KMS-11 (cell line): ENCODE measurements around the gene LDAF1.
"Not testable (repeated sequence)": the region's sequence is repeated elsewhere in the genome, so short reads cannot be mapped to it uniquely, and the experiment has no call there.

ENCODE experiments used
- H2AFZ ChIP-seq: fragments of 200-600 bp; sonication (generic); 2 replicates; pipeline ENCODE4 v1.6.1; 2016; ENCODE audit warnings: antibody characterized with exemption, mixed run types, low read depth
- H3K27ac ChIP-seq: fragments of 200-600 bp; sonication (generic); 2 replicates; pipeline ENCODE4 v1.6.1; 2016; ENCODE audit warnings: mild to moderate bottlenecking, mixed run types
- H3K27me3 ChIP-seq: fragments of 200-600 bp; sonication (generic); 2 replicates; pipeline ENCODE4 v1.6.1; 2017; ENCODE audit warnings: mild to moderate bottlenecking, low read depth, mixed run types, moderate library complexity; ENCODE audit not compliant: insufficient read depth
- H3K36me3 ChIP-seq: fragments of 200-600 bp; sonication (generic); 2 replicates; pipeline ENCODE4 v1.6.1; 2017; ENCODE audit warnings: mild to moderate bottlenecking, mixed run types; ENCODE audit not compliant: insufficient read depth
- H3K4me1 ChIP-seq: fragments of 200-600 bp; sonication (generic); 2 replicates; pipeline ENCODE4 v1.6.1; 2016; ENCODE audit warnings: mild to moderate bottlenecking, low read depth, mixed run types; ENCODE audit not compliant: poor library complexity, severe bottlenecking
- H3K4me2 ChIP-seq: fragments of 200-600 bp; sonication (generic); 2 replicates; pipeline ENCODE4 v1.7.0; 2016; ENCODE audit warnings: mild to moderate bottlenecking, mixed run types
- H3K4me3 ChIP-seq: fragments of 200-600 bp; sonication (generic); IDR thresholded peaks from 2 replicates; pipeline ENCODE4 v1.6.1; 2017; ENCODE audit warnings: low read depth, low read length, mixed read lengths; ENCODE audit not compliant: insufficient read depth
- H3K79me2 ChIP-seq: fragments of 200-600 bp; sonication (generic); 2 replicates; pipeline ENCODE4 v1.6.1; 2016; ENCODE audit warnings: low read depth, mixed run types; ENCODE audit not compliant: insufficient read depth
- H3K9ac ChIP-seq: fragments of 200-600 bp; sonication (generic); 2 replicates; pipeline ENCODE4 v1.6.1; 2016; ENCODE audit warnings: mild to moderate bottlenecking, mixed run types
- H4K20me1 ChIP-seq: fragments of 200-600 bp; sonication (generic); 2 replicates; pipeline ENCODE4 v1.6.1; 2016; ENCODE audit warnings: mild to moderate bottlenecking, mixed run types; ENCODE audit not compliant: insufficient read depth
- TF ChIP-seq, protein P1 (sequence below): fragments of 200-600 bp; sonication (generic); conservative IDR thresholded peaks from 2 replicates; pipeline ENCODE4 v1.6.1; 2017; ENCODE audit warnings: low read depth, mild to moderate bottlenecking, antibody characterized with exemption, low read length, moderate library complexity, mixed read lengths

LDAF1 gene

DNA sequence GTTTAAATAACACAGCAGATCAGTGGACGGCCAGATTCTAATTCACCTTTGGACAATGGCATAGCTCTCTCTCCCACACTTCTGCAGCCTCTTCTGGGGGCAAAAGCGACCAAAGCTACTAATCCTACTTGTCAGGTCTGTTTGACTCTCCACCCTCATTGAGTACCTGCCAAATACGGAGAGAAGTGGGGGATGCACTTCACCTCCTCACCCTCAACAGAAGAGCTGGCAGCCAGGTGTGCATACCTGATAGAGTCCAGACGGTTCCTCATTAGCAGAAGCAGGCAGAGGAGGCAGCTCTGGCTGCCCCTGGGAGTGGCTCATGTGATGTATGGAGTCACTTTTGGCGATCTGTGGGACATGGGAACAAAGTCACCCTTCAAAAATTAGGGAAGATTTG is 12.7 kb upstream of the LDAF1 start:
- Histone ChIP-seq H3K4me3 (no peak overlapping the region), H3K4me2 (no peak overlapping the region), H3K79me2 (no peaks in the 10 kb centered on the region), H4K20me1 (no peaks in the 10 kb centered on the region), H3K36me3 (no peaks in the 10 kb centered on the region), H3K27me3 (no peaks in the 10 kb centered on the region), H3K27ac (no peak overlapping the region), H3K4me1 (no peaks in the 10 kb centered on the region), H3K9ac (no peak overlapping the region), H2AFZ (no peak overlapping the region)
- TF ChIP-seq, protein P1, sequence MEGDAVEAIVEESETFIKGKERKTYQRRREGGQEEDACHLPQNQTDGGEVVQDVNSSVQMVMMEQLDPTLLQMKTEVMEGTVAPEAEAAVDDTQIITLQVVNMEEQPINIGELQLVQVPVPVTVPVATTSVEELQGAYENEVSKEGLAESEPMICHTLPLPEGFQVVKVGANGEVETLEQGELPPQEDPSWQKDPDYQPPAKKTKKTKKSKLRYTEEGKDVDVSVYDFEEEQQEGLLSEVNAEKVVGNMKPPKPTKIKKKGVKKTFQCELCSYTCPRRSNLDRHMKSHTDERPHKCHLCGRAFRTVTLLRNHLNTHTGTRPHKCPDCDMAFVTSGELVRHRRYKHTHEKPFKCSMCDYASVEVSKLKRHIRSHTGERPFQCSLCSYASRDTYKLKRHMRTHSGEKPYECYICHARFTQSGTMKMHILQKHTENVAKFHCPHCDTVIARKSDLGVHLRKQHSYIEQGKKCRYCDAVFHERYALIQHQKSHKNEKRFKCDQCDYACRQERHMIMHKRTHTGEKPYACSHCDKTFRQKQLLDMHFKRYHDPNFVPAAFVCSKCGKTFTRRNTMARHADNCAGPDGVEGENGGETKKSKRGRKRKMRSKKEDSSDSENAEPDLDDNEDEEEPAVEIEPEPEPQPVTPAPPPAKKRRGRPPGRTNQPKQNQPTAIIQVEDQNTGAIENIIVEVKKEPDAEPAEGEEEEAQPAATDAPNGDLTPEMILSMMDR: no peak

DNA sequence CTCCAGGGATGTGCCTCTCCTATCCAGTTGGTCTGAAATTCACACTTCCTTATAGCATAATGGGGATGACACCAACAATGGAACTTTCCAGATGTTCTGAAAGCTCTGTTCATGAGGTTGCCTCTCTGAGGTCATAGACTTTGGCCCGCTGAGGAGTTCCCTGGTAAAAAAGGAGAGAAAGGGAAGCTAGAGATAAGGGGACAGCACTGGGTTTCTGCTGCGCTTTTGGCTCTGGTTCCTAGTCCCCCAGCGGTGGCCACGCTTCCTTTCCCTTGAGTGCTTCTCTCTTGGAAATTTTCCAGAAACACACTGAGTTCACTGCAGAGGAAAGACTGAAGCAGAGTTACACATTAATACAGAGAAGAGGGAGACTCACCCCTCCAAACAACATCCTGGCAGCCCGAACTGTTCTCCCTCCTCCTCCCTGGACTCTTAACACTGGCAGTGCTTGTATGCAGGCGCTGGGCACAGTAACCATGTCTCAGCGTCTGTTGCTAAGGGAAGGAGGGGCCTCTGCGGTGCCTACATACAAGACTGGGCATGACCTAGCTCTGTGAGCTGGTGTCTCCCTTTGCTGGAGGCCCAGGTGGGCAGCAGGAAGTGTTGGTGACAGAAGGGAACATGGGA is 8.0 kb upstream of the LDAF1 start, which contains the start of gene DNAH3:
DNAH3 (minus strand) TSS at position 472 of the 627 bp plus-strand sequence. CDS start 527 bp downstream, outside the sequence.
- no peak within 1 kb of the TSS for H2AFZ ChIP-seq
- H3K4me2 ChIP-seq: no peak within 1 kb of the TSS

DNA sequence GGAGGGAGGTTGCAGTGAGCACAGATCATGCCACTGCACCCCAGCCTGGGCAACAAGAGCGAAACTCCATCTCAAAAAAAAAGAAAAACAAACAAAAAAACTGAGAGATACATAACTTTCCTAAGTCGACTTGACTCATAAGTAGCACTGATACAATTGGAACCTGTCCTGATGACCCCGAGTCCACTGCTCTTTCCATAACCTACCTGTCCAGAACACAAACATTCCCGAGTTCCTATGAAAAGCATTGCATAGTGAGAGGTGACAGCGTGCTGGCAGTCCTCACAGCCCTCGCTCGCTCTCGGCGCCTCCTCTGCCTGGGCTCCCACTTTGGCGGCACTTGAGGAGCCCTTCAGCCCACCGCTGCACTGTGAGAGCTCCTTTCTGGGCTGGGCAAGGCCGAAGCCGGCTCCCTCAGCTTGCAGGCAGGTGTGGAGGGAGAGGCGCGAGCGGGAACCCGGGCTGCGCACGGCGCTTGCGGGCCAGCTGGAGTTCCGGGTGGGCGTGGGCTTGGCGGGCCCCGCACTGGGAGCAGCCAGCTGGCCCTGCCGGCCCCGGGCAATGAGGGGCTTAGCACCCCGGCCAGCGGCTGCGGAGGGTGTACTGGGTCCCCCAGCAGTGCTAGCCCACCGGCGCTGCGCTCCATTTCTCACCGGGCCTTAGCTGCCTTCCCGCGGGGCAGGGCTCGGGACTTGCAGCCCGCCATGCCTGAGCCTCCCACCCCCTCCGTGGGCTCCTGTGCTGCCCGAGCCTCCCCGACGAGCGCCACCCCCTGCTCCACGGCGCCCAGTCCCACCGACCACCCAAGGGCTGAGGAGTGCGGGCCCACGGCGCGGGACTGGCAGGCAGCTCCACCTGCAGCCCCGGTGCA is 6.1 kb upstream of the LDAF1 start:
- not testable (repeated sequence) for H4K20me1 ChIP-seq, H3K36me3 ChIP-seq, H3K4me1 ChIP-seq, H2AFZ ChIP-seq, H3K79me2 ChIP-seq, H3K27ac ChIP-seq, H3K27me3 ChIP-seq, H3K4me2 ChIP-seq, H3K4me3 ChIP-seq, H3K9ac ChIP-seq

More for the DNA sequence above, 8.0 kb upstream of the LDAF1 start, which contains the start of gene DNAH3:
- Histone ChIP-seq H3K4me3 (no peak within 1 kb of the TSS), H3K79me2 (no peaks in the 10 kb centered on the region), H3K27me3 (no peaks in the 10 kb centered on the region), H3K9ac (no peak within 1 kb of the TSS), H4K20me1 (no peaks in the 10 kb centered on the region), H3K27ac (no peak within 1 kb of the TSS), H3K36me3 (no peaks in the 10 kb centered on the region), H3K4me1 (no peaks in the 10 kb centered on the region)
- TF ChIP-seq, protein P1: no peak

DNA sequence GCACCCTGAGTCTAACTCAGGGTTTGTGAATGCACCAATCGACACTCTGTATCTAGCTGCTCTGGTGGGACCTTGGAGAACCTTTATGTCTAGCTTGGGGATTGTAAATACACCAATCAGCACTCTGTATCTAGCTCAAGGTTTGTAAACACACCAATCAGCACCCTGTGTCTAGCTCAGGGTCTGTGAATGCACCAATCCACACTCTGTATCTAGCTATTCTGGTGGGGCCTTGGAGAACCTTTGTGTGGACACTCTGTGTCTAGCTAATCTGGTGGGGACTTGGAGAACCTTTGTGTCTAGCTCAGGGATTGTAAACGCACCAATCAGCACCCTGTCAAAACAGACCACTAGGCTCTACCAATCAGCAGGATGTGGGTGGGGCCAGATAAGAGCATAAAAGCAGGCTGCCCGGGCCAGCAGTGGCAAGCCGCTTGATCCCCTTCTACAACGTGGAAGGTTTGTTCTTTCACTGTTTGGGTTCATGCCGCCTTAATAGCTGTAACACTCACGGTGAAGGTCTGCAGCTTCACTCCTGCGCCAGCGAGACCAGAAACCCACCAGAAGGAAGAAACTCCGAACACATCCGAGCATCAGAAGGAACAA is 5.2 kb upstream of the LDAF1 start:
- H3K4me1 ChIP-seq, H3K4me2 ChIP-seq, H3K36me3 ChIP-seq, H3K4me3 ChIP-seq, H3K79me2 ChIP-seq, H3K9ac ChIP-seq, H3K27me3 ChIP-seq, H2AFZ ChIP-seq, H3K27ac ChIP-seq, H4K20me1 ChIP-seq: not testable (repeated sequence)

DNA sequence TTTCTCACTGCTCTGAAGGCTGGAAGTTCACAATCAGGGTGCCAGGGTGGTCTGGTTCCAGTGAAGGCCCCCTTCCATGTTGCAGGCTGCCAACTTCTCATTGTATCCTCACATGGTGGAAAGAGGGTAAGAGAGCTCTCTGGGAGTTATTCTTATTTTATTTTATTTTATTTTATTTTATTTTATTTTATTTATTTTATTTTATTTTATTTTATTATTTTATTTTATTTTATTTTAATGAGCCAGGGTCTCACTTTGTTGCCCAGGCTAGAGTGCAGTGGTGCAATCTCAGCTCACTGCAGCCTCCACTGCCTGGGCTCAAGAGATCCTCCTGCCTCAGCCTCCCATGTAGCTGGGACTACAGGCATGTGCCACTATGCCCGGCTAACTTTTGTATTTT is 2.5 kb upstream of the LDAF1 start:
- H2AFZ ChIP-seq, H3K27ac ChIP-seq: not testable (repeated sequence)

More for the DNA sequence above, 2.5 kb upstream of the LDAF1 start:
- not testable (repeated sequence) for H3K4me2 ChIP-seq, H4K20me1 ChIP-seq, H3K9ac ChIP-seq, H3K4me3 ChIP-seq, H3K27me3 ChIP-seq, H3K4me1 ChIP-seq, H3K79me2 ChIP-seq, H3K36me3 ChIP-seq
